HFFc6 (cell line): ENCODE measurements around the gene F10. TPM values are rescaled to one million over a fixed set of nuclear protein-coding genes. Genes with fewer than 3 reads are reported as not detected.
A peak's percentile ranks its signal among the peaks of the same experiment; 100 is the strongest.

Source experiments
- DNase-seq: peaks from one replicate; pipeline ENCODE4 v3.0.0-alpha.2; 2018
- H3K27ac Mint-ChIP-seq: 2 replicates; pipeline ENCODE4 v1.8.0; 2020; ENCODE audit warnings: mild to moderate bottlenecking, mixed read lengths
- H3K27me3 Mint-ChIP-seq: 2 replicates; pipeline ENCODE4 v1.8.0; 2021; ENCODE audit warnings: mild to moderate bottlenecking, moderate library complexity, mixed read lengths; ENCODE audit not compliant: insufficient read depth
- H3K36me3 Mint-ChIP-seq: 2 replicates; pipeline ENCODE4 v1.8.0; 2021; ENCODE audit warnings: low read depth, mixed read lengths
- H3K4me1 Mint-ChIP-seq: 2 replicates; pipeline ENCODE4 v1.8.0; 2020; ENCODE audit warnings: low read depth, mixed read lengths
- H3K4me3 Mint-ChIP-seq: 2 replicates; pipeline ENCODE4 v1.8.0; 2020; ENCODE audit warnings: mild to moderate bottlenecking, moderate library complexity, mixed read lengths
- H3K9me3 Mint-ChIP-seq: 2 replicates; pipeline ENCODE4 v1.8.0; 2020; ENCODE audit warnings: mild to moderate bottlenecking, mixed read lengths
- CTCF ChIP-seq: fragments of 200-600 bp; sonication (generic); IDR thresholded peaks from 2 replicates; pipeline ENCODE4 v1.5.0; 2021; ENCODE audit warnings: antibody characterized with exemption, mild to moderate bottlenecking
- total RNA-seq, 6 experiments: library from RNA; stranded (reverse); fragmentation: NEBNext Ultra II Directional; extraction: Animal tissue kit (Norgen Biotek cat#: 25700); gene quantifications; 2 replicates in 1 of 6; 3 replicates in 5 of 6; pipeline ENCODE4 v1.2.3, GENCODE V29; 2021

Gene F10
- total RNA-seq, 6 experiments from 2014 or later, result 10.2 to 21.3 (median 10.8) TPM

DNA sequence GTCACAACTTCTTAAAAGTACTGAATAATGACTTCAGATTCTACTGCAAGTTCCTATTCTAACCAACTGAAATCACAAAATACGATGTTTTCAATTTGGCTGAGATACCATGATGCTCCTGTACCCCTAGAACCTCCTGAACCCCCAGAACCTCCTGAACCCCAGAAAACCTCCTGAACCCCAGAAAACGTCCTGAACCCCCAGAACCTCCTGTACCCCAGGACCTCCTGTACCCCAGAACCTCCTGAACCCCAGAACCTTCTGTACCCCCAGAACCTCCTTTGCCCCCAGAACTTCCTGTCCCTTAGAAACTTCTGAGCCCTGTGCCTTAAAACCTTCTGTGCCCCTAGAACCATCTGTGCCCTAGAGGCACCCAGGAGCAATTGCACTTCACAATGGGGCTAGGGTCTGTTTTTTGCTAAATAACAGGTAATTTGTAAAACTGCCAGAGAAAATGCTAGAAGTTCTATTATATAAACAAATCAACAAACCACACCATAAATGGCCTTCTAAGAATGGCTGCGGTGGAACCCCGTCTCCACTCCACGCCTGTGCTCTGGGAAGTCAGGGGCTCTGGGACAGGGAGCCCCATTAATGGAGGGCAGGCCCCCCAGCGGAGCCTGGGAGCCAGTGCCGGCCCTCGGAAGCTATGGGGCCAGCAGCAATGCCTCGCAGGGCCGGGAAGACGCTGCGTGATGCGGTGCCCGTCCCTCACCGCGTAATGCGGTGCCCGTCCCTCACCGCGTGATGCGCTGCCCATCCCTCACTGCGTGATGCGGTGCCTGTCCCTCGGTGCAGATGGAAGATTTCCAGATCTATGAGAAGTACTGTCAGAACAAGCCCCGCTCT lies 38.3 kb upstream of the F10 start:
- Mint-ChIP-seq H3K9me3 (no peaks in the 10 kb centered on the region), H3K36me3 (no peaks in the 10 kb centered on the region), H3K27me3 (peaks cover 25% of the 10 kb centered on the region), H3K27ac (no peak overlapping the region), H3K4me1 (no peaks in the 10 kb centered on the region), H3K4me3 (no peak overlapping the region)
- 0 out of 2 replicates have a peak, but pooled peaks have one; percentile 19 for TF ChIP-seq CTCF
- DNase-seq, result no peak

DNA sequence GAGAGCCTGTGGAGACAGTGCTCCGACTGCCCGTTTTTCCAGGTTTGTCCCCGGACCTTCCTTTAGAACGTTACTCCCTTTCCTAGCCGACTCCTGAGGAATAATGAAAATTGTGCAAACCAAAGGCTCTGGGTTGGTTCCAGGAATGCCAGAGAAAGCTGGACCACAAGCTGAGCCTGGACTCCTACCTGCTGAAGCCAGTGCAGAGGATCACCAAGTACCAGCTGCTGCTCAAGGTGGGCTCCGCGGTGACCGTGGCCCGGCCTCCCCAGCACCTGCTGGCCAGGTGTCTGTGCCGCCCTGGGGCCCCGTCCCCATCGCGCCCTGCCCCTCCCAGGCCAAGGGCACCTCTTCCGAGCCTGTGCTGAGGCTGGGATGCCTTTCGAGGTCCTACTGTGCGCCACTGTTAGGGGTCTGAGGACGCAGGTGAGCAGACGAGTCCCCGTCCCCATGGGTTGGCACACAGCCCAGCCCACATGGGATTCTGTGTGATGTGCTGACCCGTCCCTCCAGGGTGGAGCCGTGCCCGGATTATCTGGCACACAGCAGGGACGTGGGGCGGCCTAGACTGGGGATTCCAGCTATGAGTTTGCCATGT lies 37.6 kb upstream of the F10 start:
- H3K4me1 Mint-ChIP-seq, result no peaks in the 10 kb centered on the region
- H3K36me3 Mint-ChIP-seq, result no peaks in the 10 kb centered on the region
- DNase-seq, result no peak
- H3K4me3 Mint-ChIP-seq, result no peak overlapping the region
- H3K27ac Mint-ChIP-seq, result no peak overlapping the region
- peaks cover 23% of the 10 kb centered on the region for H3K27me3 Mint-ChIP-seq
- no peaks in the 10 kb centered on the region for H3K9me3 Mint-ChIP-seq
- TF ChIP-seq CTCF, result no peak

DNA sequence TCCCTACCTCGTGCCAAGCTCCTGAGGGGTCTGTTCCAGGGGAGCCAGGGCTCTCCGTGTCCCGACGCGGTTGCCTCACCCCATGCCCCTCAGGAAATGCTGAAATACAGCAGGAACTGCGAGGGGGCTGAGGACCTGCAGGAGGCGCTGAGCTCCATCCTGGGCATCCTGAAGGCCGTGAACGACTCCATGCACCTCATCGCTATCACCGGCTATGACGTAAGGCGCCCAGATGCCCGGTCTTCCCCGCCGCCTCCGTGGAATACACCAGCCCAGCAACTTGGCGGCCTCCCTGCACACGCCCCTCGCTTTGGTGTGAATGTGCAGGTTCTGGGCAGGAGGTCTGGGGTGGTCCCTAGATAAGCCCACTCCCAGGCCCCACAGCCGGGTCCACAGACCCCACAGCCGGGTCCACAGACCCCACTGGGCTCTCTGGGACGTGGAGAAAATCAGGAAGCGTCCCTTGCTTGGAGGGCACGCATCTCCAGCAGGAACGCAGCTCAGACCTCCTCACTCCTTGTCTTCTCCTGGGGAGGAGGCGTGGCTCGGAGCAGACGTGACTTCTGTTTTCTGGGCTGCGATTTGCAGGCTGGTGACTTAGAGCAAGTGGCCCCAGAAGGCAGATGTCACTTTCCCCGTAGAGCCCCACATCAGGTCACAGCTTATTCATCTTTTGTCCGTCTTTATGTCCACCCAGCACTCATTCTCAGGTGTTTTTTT lies 36.4 kb upstream of the F10 start:
- Mint-ChIP-seq H3K4me1 (no peaks in the 10 kb centered on the region), H3K27ac (no peak overlapping the region), H3K27me3 (peaks cover 29% of the 10 kb centered on the region), H3K36me3 (no peaks in the 10 kb centered on the region), H3K9me3 (no peaks in the 10 kb centered on the region), H3K4me3 (no peak overlapping the region)
- DNase-seq, result no peak
- TF ChIP-seq CTCF, result peak; percentile 12; the same call in 1 of the 2 replicates

DNA sequence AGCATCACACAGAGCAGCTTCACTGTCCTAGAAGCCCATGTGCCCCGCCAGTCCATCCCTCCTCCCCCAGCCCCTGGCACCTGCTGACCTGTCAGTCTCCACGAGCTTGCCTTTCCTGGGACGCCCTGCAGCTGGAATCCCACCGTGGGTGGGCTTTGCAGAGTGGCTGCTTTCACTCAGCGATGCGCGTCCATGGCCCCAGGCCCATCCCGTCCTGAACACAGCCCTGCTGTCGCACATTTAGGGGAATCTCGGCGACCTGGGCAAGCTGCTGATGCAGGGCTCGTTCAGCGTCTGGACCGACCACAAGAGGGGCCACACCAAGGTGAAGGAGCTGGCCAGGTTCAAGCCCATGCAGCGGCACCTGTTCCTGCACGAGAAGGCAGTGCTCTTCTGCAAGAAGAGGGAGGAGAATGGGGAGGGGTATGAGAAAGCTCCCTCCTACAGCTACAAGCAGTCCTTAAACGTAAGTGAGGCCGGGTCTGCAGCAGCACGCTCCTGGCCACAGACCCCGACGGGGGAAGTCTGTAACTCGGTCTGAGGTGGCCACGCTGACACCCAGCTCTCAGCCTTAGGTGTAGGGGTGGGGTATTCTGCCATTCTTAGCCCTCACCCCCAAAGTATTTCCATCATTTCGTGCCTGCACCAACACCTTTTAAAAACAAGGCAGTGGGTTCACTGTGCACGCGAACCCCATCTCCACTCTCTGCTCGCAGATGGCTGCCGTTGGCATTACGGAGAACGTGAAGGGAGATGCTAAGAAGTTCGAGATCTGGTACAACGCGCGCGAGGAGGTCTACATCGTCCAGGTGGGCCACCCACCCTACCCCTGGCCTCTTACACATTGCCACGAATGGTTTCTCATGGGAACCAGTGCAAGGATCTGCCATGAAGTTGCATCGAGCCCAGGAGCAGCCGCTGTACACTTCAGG lies 35.3 kb upstream of the F10 start:
- DNase-seq, result no peak
- Mint-ChIP-seq H3K36me3 (no peaks in the 10 kb centered on the region), H3K27ac (no peak overlapping the region), H3K4me1 (no peaks in the 10 kb centered on the region), H3K4me3 (no peak overlapping the region), H3K27me3 (peaks cover 34% of the 10 kb centered on the region), H3K9me3 (no peaks in the 10 kb centered on the region)
- TF ChIP-seq CTCF, result no peak
